ENCODE results near the gene ATP2A1.

GRCh38 chr16:28839004-28839639 is 39.2 kb upstream of the ATP2A1 start:
- TF ChIP-seq CBX5 (IDR thresholded peaks at IDR 0.05; ENCODE audit: low read depth, low read length) (no peak), POLR2A (IDR thresholded peaks at IDR 0.05; ENCODE audit: control extremely low read depth in 1 of 2, low read depth in 2 of 2, low read length in 2 of 2) (peak; percentile 28 to 40; a peak in 1 of 3 replicates), HDAC2 (IDR thresholded peaks at IDR 0.05; ENCODE audit: borderline replicate concordance in 1 of 2, low read depth in 2 of 2, low read length in 2 of 2) (no peak), CTCF (IDR thresholded peaks at IDR 0.05; ENCODE audit: control extremely low read depth in 1 of 3, insufficient read depth in 1 of 3, low read depth in 1 of 3, low read length in 3 of 3) (no peak), EZH2 (IDR thresholded peaks at IDR 0.05; ENCODE audit: low read depth, low read length, severe bottlenecking) (no peak), PHF8 (conservative IDR thresholded peaks at IDR 0.05; ENCODE audit: low read depth, low read length) (no peak), SP1 (IDR thresholded peaks at IDR 0.05; ENCODE audit: low read depth, low read length) (no peak), POLR2AphosphoS5 (IDR thresholded peaks at IDR 0.05; ENCODE audit: low read depth, low read length) (no peak), EP300 (IDR thresholded peaks at IDR 0.05; ENCODE audit: borderline replicate concordance in 1 of 2, low read depth in 2 of 2, low read length in 2 of 2) (no peak), JUN (IDR thresholded peaks at IDR 0.05; ENCODE audit: low read depth, low read length) (no peak), SIX5 (IDR thresholded peaks at IDR 0.05; ENCODE audit: low read depth, low read length) (no peak)

Data from H1 (cell line).